Measurements from ENCODE around the gene MORN4. TPM values are rescaled to one million over a fixed set of nuclear protein-coding genes. Genes with fewer than 3 reads are reported as not detected.

The MORN4 gene
- polyA plus RNA-seq, 1 of the 3 experiments (the other 2 are of a cell fraction) = 31.4 TPM

DNA sequence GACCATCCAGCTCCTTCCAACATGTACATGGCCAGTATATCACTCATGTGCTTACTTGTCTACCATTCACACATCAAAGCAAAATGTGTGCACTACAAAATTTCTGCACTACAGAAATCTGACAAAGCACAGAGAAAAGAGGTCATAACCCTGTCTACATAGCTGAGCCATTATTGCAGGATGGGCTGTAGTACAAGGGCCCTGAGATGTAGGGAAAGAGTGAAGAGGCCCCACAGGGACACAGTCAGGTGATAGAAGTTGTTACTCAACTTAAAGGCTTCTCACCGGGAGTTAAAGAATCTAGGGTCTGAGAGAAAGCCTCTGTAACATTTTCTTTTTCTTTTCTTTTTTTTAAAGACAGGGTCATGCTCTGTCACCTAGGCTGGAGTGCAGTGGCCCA is 36.3 kb upstream of the MORN4 start:
- Histone ChIP-seq H3K4me2 (no peak overlapping the region), H3K79me2 (ENCODE audit: insufficient read depth) (0 out of 2 replicates have a peak, but pooled peaks cover 3% of the 10 kb centered on the region), H3K4me3 (ENCODE audit: low read depth in 2 of 2, low read length in 1 of 2) (no peak overlapping the region), H4K20me1 (ENCODE audit: insufficient read depth) (no peaks in the 10 kb centered on the region), H3K36me3 (replicated peaks in 1 of 2; ENCODE audit: control insufficient read depth in 1 of 2, insufficient read depth in 2 of 2, low read length in 1 of 2) (peaks cover 39 to 42% of the 10 kb centered on the region in 2 experiments), H3K9me3 (no peaks in the 10 kb centered on the region), H3K27ac (ENCODE audit: low read depth in 2 of 2, low read length in 1 of 2) (no peak overlapping the region), H3F3A (replicated peaks; ENCODE audit: insufficient read depth) (peaks cover 11% of the 10 kb centered on the region), H3K9ac (no peak overlapping the region), H3K27me3 (ENCODE audit: insufficient read depth) (no peaks in the 10 kb centered on the region), H2AFZ (ENCODE audit: low read depth) (no peak overlapping the region), H3K9me2 (no peaks in the 10 kb centered on the region), H3K4me1 (ENCODE audit: control insufficient read depth in 1 of 2, insufficient read depth in 2 of 2, low read depth in 1 of 2, low read length in 1 of 2) (peaks cover 3 to 6% of the 10 kb centered on the region in 2 experiments; a peak in 1 of 4 replicates)
- 69% methylated on average over 1 of the region's 1 CpG for WGBS (ENCODE audit: low lambda C conversion rate)
- ChIA-PET POLR2A (interaction anchor here (1.0 to 1.9 kb wide), 2 partner anchors 14 to 17 kb away, joined by 4 to 5 read pairs; partner anchors contain the start of gene AVPI1), CTCF (interaction anchor here (1.2 to 8.6 kb wide), 3 partner anchors 9 to 62 kb away, joined by 3 to 71 read pairs (median 4); no protein-coding TSS in a partner anchor)
- DNase-seq = no peak
- TF ChIP-seq RXRA (IDR thresholded peaks at IDR 0.05; ENCODE audit: borderline replicate concordance, low read depth) (no peak), TAF1 (IDR thresholded peaks at IDR 0.05; ENCODE audit: borderline replicate concordance, low read depth, low read length) (no peak), GATA2 (CRISPR knock-in tag; IDR thresholded peaks at IDR 0.05) (no peak), GABPA (IDR thresholded peaks at IDR 0.05; ENCODE audit: low read depth) (no peak), FOXJ3 (CRISPR knock-in tag; IDR thresholded peaks at IDR 0.05) (no peak), JUND (IDR thresholded peaks at IDR 0.05) (no peak), NFIC (IDR thresholded peaks at IDR 0.05; ENCODE audit: borderline replicate concordance) (no peak), FOXM1 (IDR thresholded peaks at IDR 0.05; ENCODE audit: low read depth) (no peak), YY1 (IDR thresholded peaks at IDR 0.05; ENCODE audit: low read depth) (no peak), EZH2phosphoT487 (IDR thresholded peaks at IDR 0.05; ENCODE audit: borderline replicate concordance, low read depth) (no peak), RAD21 (IDR thresholded peaks at IDR 0.05; ENCODE audit: low read length) (no peak), FOSL2 (IDR thresholded peaks at IDR 0.05; ENCODE audit: borderline replicate concordance, low read depth) (no peak)
- TF ChIP-seq, protein P1, sequence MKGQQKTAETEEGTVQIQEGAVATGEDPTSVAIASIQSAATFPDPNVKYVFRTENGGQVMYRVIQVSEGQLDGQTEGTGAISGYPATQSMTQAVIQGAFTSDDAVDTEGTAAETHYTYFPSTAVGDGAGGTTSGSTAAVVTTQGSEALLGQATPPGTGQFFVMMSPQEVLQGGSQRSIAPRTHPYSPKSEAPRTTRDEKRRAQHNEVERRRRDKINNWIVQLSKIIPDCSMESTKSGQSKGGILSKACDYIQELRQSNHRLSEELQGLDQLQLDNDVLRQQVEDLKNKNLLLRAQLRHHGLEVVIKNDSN (IDR thresholded peaks at IDR 0.05; ENCODE audit: borderline replicate concordance, low read depth) = no peak
- TF ChIP-seq, protein P2, sequence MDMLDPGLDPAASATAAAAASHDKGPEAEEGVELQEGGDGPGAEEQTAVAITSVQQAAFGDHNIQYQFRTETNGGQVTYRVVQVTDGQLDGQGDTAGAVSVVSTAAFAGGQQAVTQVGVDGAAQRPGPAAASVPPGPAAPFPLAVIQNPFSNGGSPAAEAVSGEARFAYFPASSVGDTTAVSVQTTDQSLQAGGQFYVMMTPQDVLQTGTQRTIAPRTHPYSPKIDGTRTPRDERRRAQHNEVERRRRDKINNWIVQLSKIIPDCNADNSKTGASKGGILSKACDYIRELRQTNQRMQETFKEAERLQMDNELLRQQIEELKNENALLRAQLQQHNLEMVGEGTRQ (IDR thresholded peaks at IDR 0.05; ENCODE audit: borderline replicate concordance, low read depth, low read length) = no peak
- TF ChIP-seq, protein P3, sequence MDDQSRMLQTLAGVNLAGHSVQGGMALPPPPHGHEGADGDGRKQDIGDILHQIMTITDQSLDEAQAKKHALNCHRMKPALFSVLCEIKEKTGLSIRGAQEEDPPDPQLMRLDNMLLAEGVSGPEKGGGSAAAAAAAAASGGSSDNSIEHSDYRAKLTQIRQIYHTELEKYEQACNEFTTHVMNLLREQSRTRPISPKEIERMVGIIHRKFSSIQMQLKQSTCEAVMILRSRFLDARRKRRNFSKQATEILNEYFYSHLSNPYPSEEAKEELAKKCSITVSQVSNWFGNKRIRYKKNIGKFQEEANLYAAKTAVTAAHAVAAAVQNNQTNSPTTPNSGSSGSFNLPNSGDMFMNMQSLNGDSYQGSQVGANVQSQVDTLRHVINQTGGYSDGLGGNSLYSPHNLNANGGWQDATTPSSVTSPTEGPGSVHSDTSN (IDR thresholded peaks at IDR 0.05) = no peak
- TF ChIP-seq, protein P4, sequence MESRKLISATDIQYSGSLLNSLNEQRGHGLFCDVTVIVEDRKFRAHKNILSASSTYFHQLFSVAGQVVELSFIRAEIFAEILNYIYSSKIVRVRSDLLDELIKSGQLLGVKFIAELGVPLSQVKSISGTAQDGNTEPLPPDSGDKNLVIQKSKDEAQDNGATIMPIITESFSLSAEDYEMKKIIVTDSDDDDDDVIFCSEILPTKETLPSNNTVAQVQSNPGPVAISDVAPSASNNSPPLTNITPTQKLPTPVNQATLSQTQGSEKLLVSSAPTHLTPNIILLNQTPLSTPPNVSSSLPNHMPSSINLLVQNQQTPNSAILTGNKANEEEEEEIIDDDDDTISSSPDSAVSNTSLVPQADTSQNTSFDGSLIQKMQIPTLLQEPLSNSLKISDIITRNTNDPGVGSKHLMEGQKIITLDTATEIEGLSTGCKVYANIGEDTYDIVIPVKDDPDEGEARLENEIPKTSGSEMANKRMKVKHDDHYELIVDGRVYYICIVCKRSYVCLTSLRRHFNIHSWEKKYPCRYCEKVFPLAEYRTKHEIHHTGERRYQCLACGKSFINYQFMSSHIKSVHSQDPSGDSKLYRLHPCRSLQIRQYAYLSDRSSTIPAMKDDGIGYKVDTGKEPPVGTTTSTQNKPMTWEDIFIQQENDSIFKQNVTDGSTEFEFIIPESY (IDR thresholded peaks at IDR 0.05; ENCODE audit: borderline replicate concordance, low read depth) = no peak
